ENCODE measurements around the gene NDUFS4. TPM values are rescaled to one million over a fixed set of nuclear protein-coding genes. Genes with fewer than 3 reads are reported as not detected.

Gene NDUFS4
- total RNA-seq, 1 donor from 2014 or later: 163 TPM

DNA sequence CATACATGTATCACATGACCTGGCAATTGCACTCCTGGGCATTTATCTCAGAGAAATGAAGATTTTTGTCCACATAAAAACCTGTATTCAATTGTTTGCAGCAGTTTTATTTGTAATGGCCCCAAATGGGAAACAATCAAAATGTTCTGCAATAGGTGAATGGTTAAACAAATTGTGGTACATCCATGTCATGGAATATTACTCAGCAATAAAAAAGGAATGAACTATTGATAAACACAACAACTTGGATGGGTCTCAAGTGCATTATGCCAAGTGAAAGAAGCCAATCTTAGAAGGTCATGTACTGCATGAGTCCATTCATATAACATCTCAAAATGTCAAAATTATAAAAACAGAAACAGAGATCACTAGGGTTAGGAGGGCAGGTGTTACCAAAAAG is 1.5 kb upstream of the NDUFS4 start:
- FAIRE-seq: no peak
- Histone ChIP-seq H3K27me3 (ENCODE audit: control insufficient read depth, insufficient read depth, low read length) (no peaks in the 10 kb centered on the region), H3K36me3 (ENCODE audit: control insufficient read depth, insufficient read depth, low read length) (no peaks in the 10 kb centered on the region), H3K4me3 (ENCODE audit: low read depth, low read length) (no peak overlapping the region)
- no peak for TF ChIP-seq CTCF (IDR thresholded peaks at IDR 0.05; ENCODE audit: insufficient read depth, low read length, severe bottlenecking)
- no peak for DNase-seq (ENCODE audit: low read depth)

DNA sequence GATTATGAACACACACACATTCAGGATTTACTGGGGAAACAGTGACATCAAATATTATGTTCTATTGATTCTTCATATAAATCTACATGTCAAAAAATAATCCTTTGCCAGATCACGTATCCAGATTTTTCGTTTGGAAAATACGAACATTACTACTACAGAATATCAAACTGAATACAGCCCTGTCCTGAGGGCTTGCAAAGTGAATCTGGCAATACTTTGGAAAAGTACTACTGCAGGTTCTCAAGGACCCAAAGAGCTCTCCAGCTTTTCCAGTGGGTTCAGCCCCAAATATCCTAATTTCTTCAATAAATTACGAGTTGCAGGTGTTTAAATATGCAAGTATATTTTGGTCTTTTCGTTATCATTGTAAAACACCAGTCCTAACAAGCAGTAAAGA is 411 bp upstream of the NDUFS4 start:
- no peak for TF ChIP-seq CTCF (IDR thresholded peaks at IDR 0.05; ENCODE audit: insufficient read depth, low read length, severe bottlenecking)
- FAIRE-seq (no peak), DNase-seq (ENCODE audit: low read depth) (no peak)
- H3K36me3 ChIP-seq (ENCODE audit: control insufficient read depth, insufficient read depth, low read length): no peaks in the 10 kb centered on the region
- H3K27me3 ChIP-seq (ENCODE audit: control insufficient read depth, insufficient read depth, low read length): no peaks in the 10 kb centered on the region
- H3K4me3 ChIP-seq (ENCODE audit: low read depth, low read length): peak overlapping the region; percentile 69

DNA sequence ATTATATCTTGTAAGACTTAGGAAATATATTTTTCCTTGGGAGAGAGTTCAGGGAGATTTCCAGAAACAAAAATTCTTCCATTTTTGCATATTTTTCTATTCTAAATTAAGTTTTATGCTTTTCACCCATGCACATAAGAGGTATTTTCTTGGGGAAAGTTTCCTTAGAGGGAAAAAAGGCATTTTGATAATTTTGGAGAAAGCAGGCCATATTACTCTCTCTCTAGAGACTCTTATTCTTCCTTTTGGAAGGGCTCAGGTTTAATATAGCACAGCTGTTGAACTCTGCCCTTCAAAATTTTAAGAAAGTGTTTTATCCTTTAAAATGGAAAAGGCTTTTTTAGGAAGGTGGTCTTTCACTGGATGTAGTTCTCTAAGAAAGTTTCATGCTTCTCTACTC is 8.0 kb downstream of the NDUFS4 start:
- DNase-seq (ENCODE audit: low read depth): no peak
- no peak overlapping the region for H3K4me3 ChIP-seq (ENCODE audit: low read depth, low read length)
- FAIRE-seq: no peak
- no peaks in the 10 kb centered on the region for H3K27me3 ChIP-seq (ENCODE audit: control insufficient read depth, insufficient read depth, low read length)
- TF ChIP-seq CTCF (IDR thresholded peaks at IDR 0.05; ENCODE audit: insufficient read depth, low read length, severe bottlenecking): no peak
- H3K36me3 ChIP-seq (ENCODE audit: control insufficient read depth, insufficient read depth, low read length): no peaks in the 10 kb centered on the region

GRCh38 chr5:53568871-53569270 is 8.4 kb downstream of the NDUFS4 start:
- Histone ChIP-seq H3K36me3 (ENCODE audit: control insufficient read depth, insufficient read depth, low read length) (no peaks in the 10 kb centered on the region), H3K27me3 (ENCODE audit: control insufficient read depth, insufficient read depth, low read length) (no peaks in the 10 kb centered on the region), H3K4me3 (ENCODE audit: low read depth, low read length) (no peak overlapping the region)
- DNase-seq (ENCODE audit: low read depth): no peak
- TF ChIP-seq CTCF (IDR thresholded peaks at IDR 0.05; ENCODE audit: insufficient read depth, low read length, severe bottlenecking): no peak
- no peak for FAIRE-seq

GRCh38 chr5:53569453-53569852 is 9.0 kb downstream of the NDUFS4 start:
- Histone ChIP-seq H3K36me3 (ENCODE audit: control insufficient read depth, insufficient read depth, low read length) (no peaks in the 10 kb centered on the region), H3K27me3 (ENCODE audit: control insufficient read depth, insufficient read depth, low read length) (no peaks in the 10 kb centered on the region), H3K4me3 (ENCODE audit: low read depth, low read length) (no peak overlapping the region)
- TF ChIP-seq CTCF (IDR thresholded peaks at IDR 0.05; ENCODE audit: insufficient read depth, low read length, severe bottlenecking): no peak
- FAIRE-seq: no peak
- peak; percentile 44 for DNase-seq (ENCODE audit: low read depth)

- H3K27me3 ChIP-seq (ENCODE audit: control insufficient read depth, insufficient read depth, low read length): no peaks in the 10 kb centered on the region
- no peak for DNase-seq (ENCODE audit: low read depth)
- no peak overlapping the region for H3K4me3 ChIP-seq (ENCODE audit: low read depth, low read length)
- no peak for TF ChIP-seq CTCF (IDR thresholded peaks at IDR 0.05; ENCODE audit: insufficient read depth, low read length, severe bottlenecking)
- no peak for FAIRE-seq
- H3K36me3 ChIP-seq (ENCODE audit: control insufficient read depth, insufficient read depth, low read length): no peaks in the 10 kb centered on the region
These were observed 11.0 kb downstream of the NDUFS4 start for GRCh38 chr5:53571403-53571802.

All from bronchial epithelial cell (primary cell).